GM12872 (cell line): ENCODE data around the gene PHLDA2.

ENCODE experiments used
- CTCF ChIP-seq: IDR thresholded peaks from 3 replicates; pipeline ENCODE4 v1.5.1; 2011; ENCODE audit warnings: low read depth, mild to moderate bottlenecking, low read length, moderate library complexity; ENCODE audit not compliant: insufficient read depth

The PHLDA2 gene

GRCh38 chr11:2944530-2944929 is 15.3 kb upstream of the PHLDA2 start:
- TF ChIP-seq CTCF: no peak

DNA sequence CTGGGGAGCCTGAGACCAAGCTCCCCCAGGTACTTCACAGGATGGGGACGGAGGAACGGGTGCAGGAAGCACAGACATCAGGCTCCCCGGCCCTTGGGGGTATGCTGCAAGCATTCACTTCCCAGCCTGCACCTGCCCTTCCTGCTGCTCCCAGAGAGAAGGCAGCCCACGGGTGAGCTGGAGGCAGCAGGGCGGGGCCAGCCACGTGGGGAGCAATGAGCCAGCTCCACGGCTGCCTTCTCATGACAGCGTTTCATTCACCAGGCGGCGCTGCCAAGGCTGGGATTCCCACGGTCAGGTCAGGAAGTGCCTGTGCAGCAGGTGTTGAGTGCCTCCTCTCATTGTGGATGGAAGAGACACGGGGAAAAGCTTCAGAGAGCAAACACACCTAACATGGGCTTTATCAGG is 14.5 kb upstream of the PHLDA2 start:
- TF ChIP-seq CTCF: no peak

- no peak for TF ChIP-seq CTCF
Measured at GRCh38 chr11:2942872-2943710, 13.9 kb upstream of the PHLDA2 start.

GRCh38 chr11:2942447-2942846 is 13.2 kb upstream of the PHLDA2 start:
- TF ChIP-seq CTCF: no peak

GRCh38 chr11:2940921-2941821 is 12.0 kb upstream of the PHLDA2 start:
- TF ChIP-seq CTCF: no peak

- TF ChIP-seq CTCF: no peak
Measured at GRCh38 chr11:2940147-2940920, 11.1 kb upstream of the PHLDA2 start.
